ENCODE measurements around the gene STRA6.

GRCh38 chr15:74225928-74226327 lies 23.3 kb upstream of the STRA6 start:
- TF ChIP-seq POLR2AphosphoS5 (IDR thresholded peaks at IDR 0.05; ENCODE audit: borderline replicate concordance, low read depth, low read length) (no peak), EZH2 (IDR thresholded peaks at IDR 0.05) (no peak), FOXP2 (optimal IDR thresholded peaks at IDR 0.05; ENCODE audit: control extremely low read depth, extremely low read length, insufficient read depth) (no peak)
